Endothelial cell of umbilical vein (primary cell): ENCODE data around the gene P2RX2. TPM values are rescaled to one million over a fixed set of nuclear protein-coding genes. Genes with fewer than 3 reads are reported as not detected.

ENCODE experiments used
- BruUV-seq: library from RNA; stranded (reverse); fragments of 400-500 nt; replicated peaks from 2 replicates; lab custom pipeline; 2021; lab: Mats Ljungman, UMichigan
- CTCF ChIA-PET: fragments of 300-600, 350-600 bp; sonication (Branson Sonifier 250); formaldehyde crosslinking; loops from one replicate; lab custom pipeline; 2021; ENCODE audit warnings: antibody characterized with exemption, inconsistent platforms; lab: Charles Lee
- POLR2A ChIA-PET: fragments of 300-600, 350-600 bp; sonication (Branson Sonifier 250); formaldehyde crosslinking; loops from one replicate; lab custom pipeline; 2021; ENCODE audit warnings: antibody characterized with exemption, inconsistent platforms; lab: Charles Lee
- DNase-seq: peaks from one replicate; pipeline ENCODE4 v3.0.0-alpha.2; 2011; ENCODE audit warnings: low read depth, low spot score
- FAIRE-seq: peaks from 2 replicates; lab custom pipeline; 2011; peaks lifted over from hg19 to GRCh38; lab: Jason Lieb, UNC
- H2AFZ ChIP-seq: 2 replicates; pipeline ENCODE4 v1.6.0; 2012; ENCODE audit warnings: low read depth, low read length, control low read depth, inconsistent platforms
- H3K27ac ChIP-seq: 2 replicates; pipeline ENCODE4 v1.5.1; 2011; ENCODE audit warnings: low read depth, mild to moderate bottlenecking, control low read depth, low read length, moderate library complexity; ENCODE audit not compliant: insufficient read depth
- H3K27me3 ChIP-seq, 2 experiments: 2 replicates each; pipeline versions ENCODE4 v1.6.0 to v1.6.1; 2011; ENCODE audit warnings: low read length in 2 of 2, mixed read lengths in 1 of 2; ENCODE audit not compliant: control insufficient read depth in 2 of 2, insufficient read depth in 2 of 2
- H3K36me3 ChIP-seq, 2 experiments: 2 replicates in 1 of 2; 3 replicates in 1 of 2; pipeline ENCODE4 v1.5.1; 2011; ENCODE audit warnings: low read length in 2 of 2, mild to moderate bottlenecking in 1 of 2, moderate library complexity in 1 of 2; ENCODE audit not compliant: control insufficient read depth in 2 of 2, insufficient read depth in 2 of 2; ENCODE audit errors: extremely low read depth in 1 of 2
- H3K4me1 ChIP-seq: 3 replicates; pipeline ENCODE4 v1.5.1; 2011; ENCODE audit warnings: mild to moderate bottlenecking, low read length; ENCODE audit not compliant: control insufficient read depth, insufficient read depth; ENCODE audit errors: extremely low read depth
- H3K4me2 ChIP-seq: 2 replicates; pipeline ENCODE4 v1.6.1; 2011; ENCODE audit warnings: low read length, control low read depth, mixed read lengths; ENCODE audit not compliant: insufficient read depth
- H3K4me3 ChIP-seq, 3 experiments: fragments of 200-600 bp in 1 of 3; sonication (generic), shearing (Covaris generic) in 1 of 3; replicated peaks in 1 of 3; 2 replicates each; pipeline ENCODE4 v1.5.1; 2011 to 2016; ENCODE audit warnings: control low read depth in 3 of 3, low read length in 3 of 3, mild to moderate bottlenecking in 2 of 3, inconsistent platforms in 1 of 3, low read depth in 1 of 3, moderate library complexity in 1 of 3; ENCODE audit not compliant: insufficient read depth in 1 of 3
- H3K79me2 ChIP-seq: 2 replicates; pipeline ENCODE4 v1.6.0; 2012; ENCODE audit warnings: low read length, inconsistent platforms; ENCODE audit not compliant: control insufficient read depth, insufficient read depth
- H3K9ac ChIP-seq: replicated peaks from 2 replicates; pipeline ENCODE3; 2011; ENCODE audit warnings: low read length, control low read depth; ENCODE audit not compliant: insufficient read depth; ENCODE audit errors: extremely low read depth
- H3K9me1 ChIP-seq: replicated peaks from 3 replicates; pipeline ENCODE4 v1.6.0; 2011; ENCODE audit warnings: mild to moderate bottlenecking, low read length; ENCODE audit not compliant: control insufficient read depth, insufficient read depth; ENCODE audit errors: extremely low read depth
- H3K9me3 ChIP-seq: replicated peaks from 2 replicates; pipeline ENCODE4 v1.5.1; 2012; ENCODE audit warnings: low read length, inconsistent platforms; ENCODE audit not compliant: control insufficient read depth, insufficient read depth
- H4K20me1 ChIP-seq: replicated peaks from 2 replicates; pipeline ENCODE3; 2011; ENCODE audit warnings: mild to moderate bottlenecking, low read length; ENCODE audit not compliant: control insufficient read depth, insufficient read depth; ENCODE audit errors: extremely low read depth
- EZH2 ChIP-seq: IDR thresholded peaks from 2 replicates; pipeline ENCODE4 v1.6.1; 2012; ENCODE audit warnings: borderline replicate concordance, low read depth, mild to moderate bottlenecking, moderate library complexity, low read length, inconsistent platforms; ENCODE audit not compliant: severe bottlenecking
- FOS ChIP-seq: IDR thresholded peaks from 2 replicates; pipeline ENCODE4 v1.6.1; 2011; ENCODE audit warnings: mild to moderate bottlenecking, low read length, moderate library complexity, borderline replicate concordance; ENCODE audit not compliant: insufficient read depth
- GATA2 ChIP-seq: IDR thresholded peaks from 2 replicates; pipeline ENCODE4 v1.7.0; 2011; ENCODE audit warnings: low read depth, mild to moderate bottlenecking, moderate library complexity, mixed read lengths, low read length; ENCODE audit not compliant: insufficient read length, insufficient read depth
- JUN ChIP-seq: IDR thresholded peaks from 2 replicates; pipeline ENCODE4 v1.6.1; 2011; ENCODE audit warnings: borderline replicate concordance, low read depth; ENCODE audit not compliant: insufficient read length, insufficient read depth
- MYC ChIP-seq: IDR thresholded peaks from one replicate; pipeline ENCODE4 v1.6.1; 2011; ENCODE audit warnings: mild to moderate bottlenecking, low read depth, low read length
- POLR2A ChIP-seq: IDR thresholded peaks from 2 replicates; pipeline ENCODE4 v1.6.1; 2012; ENCODE audit warnings: low read depth, mild to moderate bottlenecking, control low read depth, low read length
- POLR2AphosphoS5 ChIP-seq: IDR thresholded peaks from 2 replicates; pipeline ENCODE4 v1.6.1; 2012; ENCODE audit warnings: low read depth, mild to moderate bottlenecking, control low read depth, low read length, moderate library complexity; ENCODE audit not compliant: insufficient read depth
- dilution Hi-C: fragments of 300-500 bp; cut with MboI; formaldehyde crosslinking; loops from one replicate; pipeline ENCODE4 v1.15.0; 2019; ENCODE audit warnings: low sequenced_read_pairs; ENCODE audit not compliant: extremely low pct_ligation_motif_present
- intact Hi-C: fragments of 100-400 bp; cut with micrococcal nuclease; formaldehyde crosslinking; loops from one replicate; pipeline ENCODE4 v1.10.0; 2022
- polyA plus RNA-seq, 4 experiments: library from polyadenylated mRNA; depleted of rRNA in 3 of 4; stranded (reverse) in 3 of 4; unstranded in 1 of 4; fragments of >200 nt; gene quantifications; 2 replicates each; pipeline versions ENCODE4 v1.2.1 to v1.2.3, GENCODE V29; 2011 to 2012; ENCODE audit warnings: missing spikeins in 1 of 4
- total RNA-seq: library from RNA; stranded (reverse); gene quantifications from 2 replicates; pipeline ENCODE4 v1.2.3, GENCODE V29; 2021
- TF ChIP-seq, protein P1 (sequence below), 2 donors: IDR thresholded peaks; 1 replicate in 1 of 2; 2 replicates in 1 of 2; pipeline ENCODE4 v1.5.1; 2011; ENCODE audit warnings: low read length in 2 of 2, mild to moderate bottlenecking in 2 of 2, moderate library complexity in 2 of 2, control low read depth in 1 of 2, inconsistent platforms in 1 of 2, low read depth in 1 of 2; ENCODE audit not compliant: insufficient read depth in 1 of 2; ENCODE audit errors: extremely low read depth in 1 of 2
- TF ChIP-seq, protein P2 (sequence below): IDR thresholded peaks from 2 replicates; pipeline ENCODE4 v1.6.1; 2011; ENCODE audit not compliant: insufficient read depth, insufficient read length

Gene P2RX2
- total and polyA plus RNA-seq, 2 donors (not counting 3 experiments of a cell fraction or from before 2014, with no cell fraction given) = not detected

DNA sequence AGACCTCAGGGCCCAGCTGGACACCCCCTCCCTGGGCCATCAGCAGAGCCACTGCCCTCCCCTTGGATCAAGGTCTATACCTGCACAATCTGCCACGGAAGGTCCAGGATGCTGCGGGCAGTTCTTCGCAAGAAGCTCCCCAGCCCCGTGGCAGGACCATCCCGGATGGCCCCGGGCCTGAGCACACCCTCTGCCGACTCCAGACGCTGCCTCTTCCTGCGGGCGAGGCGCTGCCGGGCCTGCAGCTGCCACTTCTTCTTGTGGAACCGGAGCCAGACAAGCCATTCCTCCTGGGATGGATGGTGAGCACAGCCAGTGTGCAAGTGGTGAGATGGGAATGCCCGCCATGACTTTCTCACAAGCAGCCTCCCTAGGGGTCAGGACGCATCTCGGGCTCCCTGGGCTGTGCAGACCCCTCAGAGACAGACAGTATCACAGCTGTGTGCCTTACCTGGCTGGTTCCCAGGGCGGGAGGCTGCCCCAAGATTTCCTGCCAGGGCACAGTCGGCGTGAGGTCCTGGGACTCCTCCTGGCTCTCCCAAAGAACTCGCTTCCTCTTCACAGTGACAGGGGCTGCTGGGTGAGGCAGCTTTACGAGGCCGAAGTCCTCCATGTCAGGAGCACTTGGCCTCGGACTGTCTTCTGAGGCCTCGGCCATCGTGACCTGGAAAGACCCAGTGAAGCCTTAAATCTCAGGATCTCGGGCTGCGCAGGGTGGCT lies 30.8 kb downstream of the P2RX2 start:
- TF ChIP-seq JUN = no peak
- no peak for TF ChIP-seq FOS
- TF ChIP-seq POLR2AphosphoS5 = no peak
- no peak for TF ChIP-seq MYC
- no peak for TF ChIP-seq POLR2A
- no peak for TF ChIP-seq GATA2
- TF ChIP-seq, protein P1, sequence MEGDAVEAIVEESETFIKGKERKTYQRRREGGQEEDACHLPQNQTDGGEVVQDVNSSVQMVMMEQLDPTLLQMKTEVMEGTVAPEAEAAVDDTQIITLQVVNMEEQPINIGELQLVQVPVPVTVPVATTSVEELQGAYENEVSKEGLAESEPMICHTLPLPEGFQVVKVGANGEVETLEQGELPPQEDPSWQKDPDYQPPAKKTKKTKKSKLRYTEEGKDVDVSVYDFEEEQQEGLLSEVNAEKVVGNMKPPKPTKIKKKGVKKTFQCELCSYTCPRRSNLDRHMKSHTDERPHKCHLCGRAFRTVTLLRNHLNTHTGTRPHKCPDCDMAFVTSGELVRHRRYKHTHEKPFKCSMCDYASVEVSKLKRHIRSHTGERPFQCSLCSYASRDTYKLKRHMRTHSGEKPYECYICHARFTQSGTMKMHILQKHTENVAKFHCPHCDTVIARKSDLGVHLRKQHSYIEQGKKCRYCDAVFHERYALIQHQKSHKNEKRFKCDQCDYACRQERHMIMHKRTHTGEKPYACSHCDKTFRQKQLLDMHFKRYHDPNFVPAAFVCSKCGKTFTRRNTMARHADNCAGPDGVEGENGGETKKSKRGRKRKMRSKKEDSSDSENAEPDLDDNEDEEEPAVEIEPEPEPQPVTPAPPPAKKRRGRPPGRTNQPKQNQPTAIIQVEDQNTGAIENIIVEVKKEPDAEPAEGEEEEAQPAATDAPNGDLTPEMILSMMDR (IDR thresholded peaks at IDR 0.05; ENCODE audit: extremely low read depth in 1 of 2, insufficient read depth in 1 of 2, low read depth in 1 of 2, low read length in 2 of 2) = no peak
- TF ChIP-seq EZH2 = no peak
- TF ChIP-seq, protein P2, sequence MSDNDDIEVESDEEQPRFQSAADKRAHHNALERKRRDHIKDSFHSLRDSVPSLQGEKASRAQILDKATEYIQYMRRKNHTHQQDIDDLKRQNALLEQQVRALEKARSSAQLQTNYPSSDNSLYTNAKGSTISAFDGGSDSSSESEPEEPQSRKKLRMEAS = no peak
- Histone ChIP-seq H3K9ac (no peak overlapping the region), H3K36me3 (peaks cover 7 to 9% of the 10 kb centered on the region in 2 experiments), H3K9me3 (no peaks in the 10 kb centered on the region), H3K27ac (no peak overlapping the region), H3K4me2 (no peak overlapping the region), H3K79me2 (no peaks in the 10 kb centered on the region), H3K4me3 (no peak overlapping the region), H3K27me3 (no peaks in the 10 kb centered on the region), H3K9me1 (no peaks in the 10 kb centered on the region), H3K4me1 (peaks cover 2% of the 10 kb centered on the region), H4K20me1 (no peaks in the 10 kb centered on the region), H2AFZ (no peak overlapping the region)
- intact Hi-C loops = no loop called here
- TSS peak; percentile 32 for BruUV-seq
- ChIA-PET POLR2A (no interaction called here), CTCF (interaction anchor here (1.2 to 3.6 kb wide), 2 partner anchors 11 to 33 kb away, joined by 3 to 22 read pairs; no protein-coding TSS in a partner anchor)
- FAIRE-seq (no peak), DNase-seq (no peak)
- dilution Hi-C loops = no loop called here
